Neural progenitor cell (in vitro differentiated cells): ENCODE data around the gene RERE.

Experiments
- CTCF ChIP-seq: fragments of 200-600 bp; sonication (generic); IDR thresholded peaks from 2 replicates; pipeline ENCODE4 v1.5.1; 2017; ENCODE audit warnings: antibody characterized with exemption, mild to moderate bottlenecking
- EZH2 ChIP-seq: fragments of 200-600 bp; sonication (generic); IDR thresholded peaks from 2 replicates; pipeline ENCODE4 v1.6.1; 2017; ENCODE audit warnings: antibody characterized with exemption, mild to moderate bottlenecking, moderate library complexity
- EZH2phosphoT487 ChIP-seq: fragments of 200-600 bp; sonication (generic); IDR thresholded peaks from 2 replicates; pipeline ENCODE4 v1.6.1; 2017; ENCODE audit warnings: antibody characterized with exemption

GRCh38 chr1:8409106-8409505, 408.3 kb downstream of the RERE start:
- TF ChIP-seq CTCF (peak; percentile 50), EZH2 (no peak), EZH2phosphoT487 (no peak)
